Ascending aorta (tissue), 2 donors: ENCODE results near the gene ZBTB8OS. TPM values are rescaled to one million over a fixed set of nuclear protein-coding genes. Genes with fewer than 3 reads are reported as not detected.
"Not testable (repeated sequence)": the region's sequence is repeated elsewhere in the genome, so short reads cannot be mapped to it uniquely, and the experiment has no call there.

Experiments
- DNase-seq, 2 donors: peaks; one replicate each; pipeline ENCODE4 v3.0.0-alpha.2; 2019; ENCODE audit warnings: low spot score in 2 of 2
- H3K27ac ChIP-seq, 2 donors: fragments of 200-600 bp; sonication (generic); one replicate each; pipeline ENCODE4 v1.5.1; 2016 to 2017; ENCODE audit warnings: mild to moderate bottlenecking in 1 of 2
- H3K27me3 ChIP-seq: fragments of 200-600 bp; sonication (generic); one replicate; pipeline ENCODE4 v1.5.1; 2017
- H3K36me3 ChIP-seq, 2 donors: fragments of 200-600 bp; sonication (generic); one replicate each; pipeline ENCODE4 v1.5.1; 2016
- H3K4me1 ChIP-seq, 2 donors: fragments of 200-600 bp; sonication (generic); one replicate each; pipeline ENCODE4 v1.5.1; 2016 to 2017; ENCODE audit warnings: mild to moderate bottlenecking in 1 of 2
- H3K4me3 ChIP-seq, 2 donors: fragments of 200-600 bp; sonication (generic); one replicate each; pipeline ENCODE4 v1.5.1; 2016 to 2017; ENCODE audit warnings: mild to moderate bottlenecking in 1 of 2
- H3K9me3 ChIP-seq, 2 donors: fragments of 200-600 bp; sonication (generic); one replicate each; pipeline ENCODE4 v1.5.1; 2016
- intact Hi-C: fragments of 100-400 bp; cut with DNase I; formaldehyde crosslinking; loops from one replicate; pipeline ENCODE4 v1.15.1; 2023
- total RNA-seq: library from RNA; depleted of rRNA; stranded (reverse); fragments of >200 nt; gene quantifications from one replicate; pipeline ENCODE4 v1.1.0, GENCODE V29; 2016
- TF ChIP-seq, protein P1 (sequence below), 3 experiments: fragments of 200-600 bp in 2 of 3; fragments of 450-650 bp in 1 of 3; sonication (generic) in 2 of 3; IDR thresholded peaks; one replicate each; pipeline ENCODE4 v1.5.1; 2016 to 2019; ENCODE audit warnings: antibody characterized with exemption in 3 of 3, mild to moderate bottlenecking in 1 of 3, moderate library complexity in 1 of 3

ZBTB8OS gene
- total RNA-seq, 1 donor from 2014 or later, result 3.0 TPM

DNA sequence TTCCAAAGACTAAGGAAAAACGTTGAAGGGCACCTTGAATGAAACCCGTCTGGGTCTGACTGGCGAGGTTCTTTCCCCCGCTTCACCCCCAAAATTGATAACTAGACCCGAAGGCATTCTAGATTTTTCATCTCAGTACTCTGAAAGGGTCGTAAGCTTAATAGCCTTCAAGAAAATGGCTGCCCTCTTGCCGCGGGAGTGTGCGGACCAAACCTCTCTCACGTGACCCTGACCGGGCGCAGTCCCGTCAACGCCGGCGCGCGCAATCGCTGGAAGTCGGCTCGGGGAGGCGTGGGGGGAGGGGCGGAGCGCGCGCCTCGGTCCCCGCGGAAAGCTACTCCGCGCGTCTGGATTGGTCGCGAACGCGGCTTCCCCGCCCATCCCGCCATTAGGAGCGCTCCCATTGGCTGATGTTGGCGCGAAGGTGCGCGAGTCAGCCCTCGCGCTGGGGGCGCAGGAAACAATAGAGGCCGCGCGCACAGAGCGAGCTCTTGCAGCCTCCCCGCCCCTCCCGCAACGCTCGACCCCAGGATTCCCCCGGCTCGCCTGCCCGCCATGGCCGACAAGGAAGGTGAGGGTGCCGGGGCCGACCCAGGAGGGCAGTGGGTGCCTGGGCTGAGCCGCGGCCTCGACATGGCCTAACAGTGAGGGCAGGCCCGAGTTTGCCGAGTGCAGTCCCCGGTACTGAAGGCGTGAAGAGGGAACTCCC lies 556 bp upstream of the ZBTB8OS start, which contains the start of gene RBBP4:
RBBP4 (plus strand) TSS at position 457 of the 709 bp plus-strand sequence; CDS start at position 556, 99 bp downstream.
- intact Hi-C loops, result loop anchor here (1.0 to 5.0 kb wide), 3 partner anchors 52 to 166 kb away; partner anchors contain the start of genes S100PBP and YARS1
- Histone ChIP-seq H3K27ac (peak within 1 kb of the TSS; percentile 97 to 99), H3K36me3 (peaks cover 16 to 18% of the 10 kb centered on the region in 2 donors), H3K9me3 (no peaks in the 10 kb centered on the region), H3K4me1 (peaks cover 14 to 35% of the 10 kb centered on the region in 2 donors), H3K4me3 (peak within 1 kb of the TSS; percentile 79 to 100), H3K27me3 (no peaks in the 10 kb centered on the region)
- TF ChIP-seq, protein P1, sequence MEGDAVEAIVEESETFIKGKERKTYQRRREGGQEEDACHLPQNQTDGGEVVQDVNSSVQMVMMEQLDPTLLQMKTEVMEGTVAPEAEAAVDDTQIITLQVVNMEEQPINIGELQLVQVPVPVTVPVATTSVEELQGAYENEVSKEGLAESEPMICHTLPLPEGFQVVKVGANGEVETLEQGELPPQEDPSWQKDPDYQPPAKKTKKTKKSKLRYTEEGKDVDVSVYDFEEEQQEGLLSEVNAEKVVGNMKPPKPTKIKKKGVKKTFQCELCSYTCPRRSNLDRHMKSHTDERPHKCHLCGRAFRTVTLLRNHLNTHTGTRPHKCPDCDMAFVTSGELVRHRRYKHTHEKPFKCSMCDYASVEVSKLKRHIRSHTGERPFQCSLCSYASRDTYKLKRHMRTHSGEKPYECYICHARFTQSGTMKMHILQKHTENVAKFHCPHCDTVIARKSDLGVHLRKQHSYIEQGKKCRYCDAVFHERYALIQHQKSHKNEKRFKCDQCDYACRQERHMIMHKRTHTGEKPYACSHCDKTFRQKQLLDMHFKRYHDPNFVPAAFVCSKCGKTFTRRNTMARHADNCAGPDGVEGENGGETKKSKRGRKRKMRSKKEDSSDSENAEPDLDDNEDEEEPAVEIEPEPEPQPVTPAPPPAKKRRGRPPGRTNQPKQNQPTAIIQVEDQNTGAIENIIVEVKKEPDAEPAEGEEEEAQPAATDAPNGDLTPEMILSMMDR (IDR thresholded peaks at IDR 0.05), result no peak
- peak; percentile 90 to 98 for DNase-seq

DNA sequence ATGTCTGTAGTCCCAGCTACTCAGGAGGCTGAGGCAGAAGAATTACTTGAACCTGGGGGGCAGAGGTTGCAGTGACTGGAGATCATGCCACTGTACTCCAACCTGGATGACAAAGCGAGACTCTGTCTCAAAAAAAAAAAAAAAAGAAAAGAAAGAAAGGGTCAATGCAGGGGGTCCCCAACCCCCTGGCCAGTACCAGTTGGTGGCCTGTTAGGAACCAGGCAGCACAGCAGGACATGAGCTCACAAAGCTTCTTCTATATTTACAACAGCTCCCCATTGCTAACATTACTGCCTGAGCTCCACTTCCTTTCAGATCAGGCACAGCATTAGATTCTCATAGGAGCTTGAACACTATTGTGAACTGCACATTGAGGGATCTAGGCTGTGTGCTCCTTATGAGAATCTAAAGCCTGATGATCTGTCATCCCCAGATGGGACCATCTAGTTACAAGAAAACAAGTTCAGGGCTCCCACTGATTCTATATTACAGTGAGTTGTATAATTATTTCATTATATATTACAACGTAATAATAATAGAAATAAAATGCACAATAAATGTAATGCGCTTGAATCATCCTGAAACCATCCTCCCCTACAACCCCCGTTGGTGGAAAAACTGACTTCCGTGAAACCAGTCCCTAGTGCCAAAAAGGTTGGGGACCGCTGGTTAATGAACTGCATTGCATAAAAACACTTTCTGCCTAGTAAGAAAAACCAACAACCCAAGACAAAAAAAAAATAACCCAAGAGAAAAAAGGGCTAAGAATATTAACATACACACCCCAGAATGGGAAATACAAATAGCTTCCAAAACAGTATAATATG lies 2.8 kb downstream of the ZBTB8OS start:
- H3K27ac ChIP-seq, result no peak overlapping the region
- no peak overlapping the region for H3K4me3 ChIP-seq
- peaks cover 0 to 2% of the 10 kb centered on the region in 2 donors for H3K36me3 ChIP-seq
- intact Hi-C loops, result no loop called here
- peak in 1 of 2 donors; percentile 11 for DNase-seq
- TF ChIP-seq, protein P1 (IDR thresholded peaks at IDR 0.05), result no peak
- H3K27me3 ChIP-seq, result no peaks in the 10 kb centered on the region
- H3K4me1 ChIP-seq, result peaks cover 9 to 12% of the 10 kb centered on the region in 2 donors
- H3K9me3 ChIP-seq, result no peaks in the 10 kb centered on the region

DNA sequence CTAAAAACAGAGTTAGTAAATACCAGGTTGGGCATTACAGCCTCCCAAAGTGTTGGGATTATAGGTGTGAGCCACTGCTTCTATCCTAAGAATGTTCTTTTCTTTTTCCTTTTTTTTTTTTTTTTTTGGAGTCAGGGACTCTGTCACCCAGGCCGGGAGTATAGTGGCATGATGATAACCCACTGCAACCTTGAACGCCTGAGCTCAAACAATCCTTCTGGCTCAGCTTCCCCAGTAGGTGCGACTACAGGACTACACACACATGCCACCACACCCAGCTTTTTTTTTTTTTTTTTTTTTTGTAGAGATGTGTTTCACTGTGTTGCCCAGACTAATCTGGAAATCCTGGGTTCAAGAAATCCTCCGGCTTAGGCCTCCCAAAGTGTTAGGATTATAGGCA lies 5.9 kb downstream of the ZBTB8OS start:
- no peak overlapping the region for H3K27ac ChIP-seq
- TF ChIP-seq, protein P1 (IDR thresholded peaks at IDR 0.05), result no peak
- no peak for DNase-seq
- H3K36me3 ChIP-seq, result no peaks in the 10 kb centered on the region
- H3K4me3 ChIP-seq, result no peak overlapping the region
- no peaks in the 10 kb centered on the region for H3K27me3 ChIP-seq
- peaks cover 0 to 5% of the 10 kb centered on the region in 2 donors for H3K4me1 ChIP-seq
- intact Hi-C loops, result no loop called here
- H3K9me3 ChIP-seq, result no peaks in the 10 kb centered on the region

DNA sequence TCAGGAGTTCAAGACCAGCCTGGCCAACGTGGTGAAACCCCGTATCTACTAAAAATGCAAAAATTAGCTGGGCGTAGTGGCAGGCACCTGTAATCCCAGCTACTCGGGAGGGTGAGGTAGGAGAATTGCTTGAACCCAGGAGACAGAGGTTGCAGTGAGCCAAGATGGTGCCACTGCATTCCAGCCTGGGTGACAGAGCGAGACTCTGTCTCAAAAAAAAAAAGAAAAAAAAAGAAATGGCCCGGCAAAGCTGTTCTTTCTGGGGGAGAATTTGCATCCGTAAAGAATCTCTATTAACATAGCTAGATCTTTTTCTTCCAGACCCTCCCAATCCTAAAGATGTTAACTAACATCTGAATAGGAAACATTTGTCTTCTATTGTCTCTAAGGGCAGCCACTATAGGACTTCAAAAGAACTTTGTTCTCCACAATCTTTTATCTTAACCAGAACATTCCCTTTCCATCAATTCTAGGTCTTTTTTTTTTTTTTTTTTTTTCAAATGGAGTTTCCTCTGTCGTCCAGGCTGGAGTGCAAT lies 8.0 kb downstream of the ZBTB8OS start:
- H3K36me3 ChIP-seq, H3K4me1 ChIP-seq, H3K27ac ChIP-seq, H3K9me3 ChIP-seq, intact Hi-C loops, H3K4me3 ChIP-seq, H3K27me3 ChIP-seq, DNase-seq: not testable (repeated sequence)

DNA sequence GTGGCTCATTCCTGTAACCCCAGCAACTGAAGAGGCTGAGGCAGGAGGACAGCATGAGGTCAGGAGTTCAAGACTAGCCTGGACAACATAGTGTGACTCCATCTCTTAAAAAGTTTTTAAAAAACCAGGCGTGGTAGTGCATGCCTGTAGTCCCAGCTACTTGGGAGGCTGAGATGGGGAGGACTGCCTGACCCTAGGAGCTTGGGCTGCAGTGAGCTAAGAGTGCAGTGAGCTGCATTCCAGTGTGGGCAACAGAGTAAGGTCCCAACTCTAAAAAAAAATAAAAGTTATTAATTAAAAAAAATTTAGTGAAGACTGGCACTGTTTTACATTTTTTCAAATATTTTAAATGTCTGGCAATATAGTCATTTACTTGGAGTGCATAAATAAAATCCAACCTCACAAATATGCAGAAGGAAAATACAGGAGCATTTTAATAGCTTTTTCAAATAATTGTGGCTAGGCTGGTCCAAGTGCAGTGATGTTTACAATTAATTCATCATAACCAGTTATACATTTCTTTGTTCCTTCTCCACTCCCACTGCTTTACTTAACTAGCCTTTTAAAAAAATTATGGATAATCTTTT lies 10.8 kb downstream of the ZBTB8OS start:
- intact Hi-C loops, result no loop called here
- no peak overlapping the region for H3K4me3 ChIP-seq
- H3K4me1 ChIP-seq, result no peaks in the 10 kb centered on the region
- no peak overlapping the region for H3K27ac ChIP-seq
- no peaks in the 10 kb centered on the region for H3K9me3 ChIP-seq
- TF ChIP-seq, protein P1 (IDR thresholded peaks at IDR 0.05), result no peak
- H3K36me3 ChIP-seq, result peaks cover 0 to 3% of the 10 kb centered on the region in 2 donors
- DNase-seq, result no peak
- no peaks in the 10 kb centered on the region for H3K27me3 ChIP-seq
